HG03103 (cell line): ENCODE data around the gene TNFSF9.

Experiments used
- ATAC-seq: cut with Tn5 transposase; IDR thresholded peaks from one replicate; pipeline ENCODE4 v1.9.1; 2021; ENCODE audit warnings: low read depth; ENCODE audit not compliant: unreplicated experiment

TNFSF9 gene, protein sequence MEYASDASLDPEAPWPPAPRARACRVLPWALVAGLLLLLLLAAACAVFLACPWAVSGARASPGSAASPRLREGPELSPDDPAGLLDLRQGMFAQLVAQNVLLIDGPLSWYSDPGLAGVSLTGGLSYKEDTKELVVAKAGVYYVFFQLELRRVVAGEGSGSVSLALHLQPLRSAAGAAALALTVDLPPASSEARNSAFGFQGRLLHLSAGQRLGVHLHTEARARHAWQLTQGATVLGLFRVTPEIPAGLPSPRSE

GRCh38 chr19:6530386-6531162 is at the start of gene TNFSF9:
TNFSF9 (plus strand) TSS chr19:6531026; CDS start chr19:6531037, 11 bp downstream.
- no peak for ATAC-seq

DNA sequence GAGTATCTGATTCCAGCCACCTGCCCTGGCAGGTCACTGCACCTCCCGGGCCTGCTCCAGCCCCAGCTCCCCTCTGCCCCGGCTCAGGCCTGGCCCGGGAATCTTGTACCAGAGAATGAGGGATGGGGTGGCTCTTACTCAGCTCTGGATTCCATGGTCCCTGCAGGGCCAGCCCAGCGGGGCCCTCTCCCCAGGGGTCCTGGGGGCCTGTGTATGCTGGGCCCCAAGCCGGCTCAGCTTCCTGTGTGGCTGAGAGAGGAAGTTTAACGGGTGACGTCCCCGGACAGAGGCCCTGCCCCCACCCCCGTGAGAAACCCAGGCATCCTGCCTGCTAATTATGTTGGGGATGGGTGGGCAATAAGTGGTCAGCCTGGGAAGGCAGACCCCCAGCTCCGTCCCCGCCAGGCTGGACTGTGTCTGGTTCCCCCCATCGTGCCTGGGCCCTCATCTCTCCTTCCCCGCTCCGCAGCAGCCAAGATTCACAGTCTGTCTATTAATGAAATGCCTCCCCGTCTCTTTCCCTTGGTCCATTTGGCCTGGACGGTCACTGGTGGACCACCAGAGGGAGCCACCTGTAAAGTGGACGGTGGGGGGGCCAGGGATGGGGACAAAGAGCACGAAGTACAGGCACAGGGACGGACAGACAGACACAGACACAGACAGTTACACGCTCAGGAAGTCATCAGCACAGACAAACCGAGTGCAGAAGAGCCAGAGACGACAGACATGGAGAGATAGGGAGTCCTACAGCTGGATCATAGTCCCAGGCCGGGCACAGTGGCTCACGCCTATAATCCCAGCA is 49.1 kb upstream of the TNFSF9 start, which contains the start of gene DENND1C:
Gene DENND1C (minus strand): TSS at position 247 of the 802 bp plus-strand sequence. CDS start 92 bp downstream, at position 155.
- ATAC-seq, result no peak

DNA sequence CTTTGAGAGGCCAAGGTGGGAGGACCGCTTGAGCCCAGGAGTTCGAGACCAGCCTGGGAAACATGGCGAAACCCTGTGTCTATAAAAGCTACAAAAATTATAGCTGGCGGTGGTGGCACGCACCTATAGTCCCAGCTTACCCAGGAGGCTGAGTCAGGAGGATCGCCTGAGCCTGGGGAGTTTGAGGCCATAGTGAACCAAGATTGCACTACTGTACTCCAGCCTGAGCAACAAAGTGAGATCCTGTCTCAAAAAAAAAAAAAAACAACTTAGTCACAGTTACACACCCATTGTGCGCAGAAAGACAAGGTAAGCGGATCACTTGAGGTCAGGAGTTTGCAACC is 48.5 kb upstream of the TNFSF9 start:
- no peak for ATAC-seq

GRCh38 chr19:6483235-6483634 is 47.6 kb upstream of the TNFSF9 start:
- ATAC-seq, result no peak

DNA sequence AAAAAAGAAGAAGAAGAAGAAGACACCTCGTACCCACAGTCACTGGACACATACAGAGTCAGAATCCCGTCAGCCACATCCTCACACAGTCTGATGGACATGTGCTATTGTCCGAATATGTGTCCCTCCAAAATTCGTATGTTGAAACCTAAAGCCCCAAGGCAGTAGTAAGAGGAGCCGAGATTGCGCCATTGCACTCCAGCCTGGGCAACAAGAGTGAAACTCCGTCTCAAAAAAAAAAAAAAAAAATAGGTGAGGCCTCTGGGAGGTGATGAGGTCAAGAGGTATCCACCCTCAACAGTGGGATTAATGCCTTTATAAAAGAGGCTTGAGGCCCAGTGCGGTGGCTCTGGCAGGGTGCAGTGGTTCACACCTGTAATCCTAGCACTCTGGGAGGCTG is 46.6 kb upstream of the TNFSF9 start:
- ATAC-seq, result no peak

- no peak for ATAC-seq
Measured at GRCh38 chr19:6484831-6485230, 46.0 kb upstream of the TNFSF9 start.

- no peak for ATAC-seq
Measured at GRCh38 chr19:6489278-6490061, 41.4 kb upstream of the TNFSF9 start.

GRCh38 chr19:6490134-6490533 is 40.7 kb upstream of the TNFSF9 start:
- no peak for ATAC-seq

GRCh38 chr19:6491802-6492592 is 38.8 kb upstream of the TNFSF9 start:
- no peak for ATAC-seq

DNA sequence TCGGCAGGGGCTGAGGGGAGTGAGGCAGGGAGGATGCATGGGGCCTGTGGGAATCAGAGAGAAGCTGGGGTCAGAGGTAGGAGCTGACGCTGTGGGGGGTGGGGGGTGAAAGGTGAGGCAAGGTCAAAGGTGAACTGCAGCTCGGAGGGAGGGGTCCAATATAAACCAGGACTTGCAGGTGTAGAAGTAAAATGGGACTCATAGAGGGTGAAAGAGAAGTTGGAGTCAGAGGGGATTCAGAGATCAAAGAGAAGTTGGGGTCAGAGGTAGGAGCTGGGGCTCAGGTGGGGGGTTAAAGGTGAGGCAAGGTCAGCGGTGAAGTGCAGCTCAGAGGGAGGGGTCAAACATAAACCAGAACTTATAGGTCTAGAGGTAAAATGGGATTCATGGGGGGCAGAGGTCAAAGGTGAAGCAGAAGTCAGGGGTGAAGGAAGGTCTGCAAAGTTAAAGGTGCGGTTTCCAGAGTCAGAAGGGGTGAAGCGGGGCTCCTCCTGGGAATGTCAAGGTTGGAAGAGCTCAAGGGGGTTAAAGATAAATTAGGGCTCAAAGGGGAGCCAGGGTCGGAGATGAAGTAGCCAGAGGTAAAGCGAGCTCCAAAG is 36.3 kb upstream of the TNFSF9 start:
- ATAC-seq, result no peak

- ATAC-seq, result no peak
Measured at GRCh38 chr19:6495947-6496346, 34.9 kb upstream of the TNFSF9 start.

GRCh38 chr19:6498294-6499036 is 32.4 kb upstream of the TNFSF9 start:
- ATAC-seq, result no peak

- ATAC-seq, result no peak
Measured at GRCh38 chr19:6499052-6499790, 31.6 kb upstream of the TNFSF9 start.

GRCh38 chr19:6500837-6501739 is 29.7 kb upstream of the TNFSF9 start:
- no peak for ATAC-seq

- ATAC-seq, result no peak
Measured at GRCh38 chr19:6501740-6502648, 28.8 kb upstream of the TNFSF9 start, which contains the start of gene TUBB4A. TUBB4A (minus strand) TSS chr19:6502309; CDS start chr19:6502212, 97 bp downstream.
